Parathyroid adenoma (tissue), 2 donors: Measurements from ENCODE around the gene CELA1.

Source experiments
- H2AFZ ChIP-seq: fragments of 300-600 bp; sonication (generic); one replicate; pipeline ENCODE4 v1.7.0; 2017; ENCODE audit warnings: antibody characterized with exemption, mild to moderate bottlenecking
- H3K27ac ChIP-seq: fragments of 300-600 bp; sonication (generic); one replicate; pipeline ENCODE4 v1.7.0; 2017
- H3K27me3 ChIP-seq: fragments of 300-600 bp; sonication (generic); one replicate; pipeline ENCODE4 v1.7.0; 2017; ENCODE audit warnings: low read length; ENCODE audit not compliant: control insufficient read depth, insufficient read depth
- H3K36me3 ChIP-seq: fragments of 300-600 bp; sonication (generic); one replicate; pipeline ENCODE4 v1.7.0; 2017; ENCODE audit warnings: low read length; ENCODE audit not compliant: control insufficient read depth, insufficient read depth
- H3K4me1 ChIP-seq: fragments of 300-600 bp; sonication (generic); one replicate; pipeline ENCODE4 v1.7.0; 2017; ENCODE audit warnings: control low read depth
- H3K4me2 ChIP-seq: fragments of 300-600 bp; sonication (generic); one replicate; pipeline ENCODE4 v1.7.0; 2017; ENCODE audit warnings: low read length
- H3K4me3 ChIP-seq: fragments of 300-600 bp; sonication (generic); one replicate; pipeline ENCODE4 v1.7.0; 2017; ENCODE audit warnings: low read depth, low read length
- H3K79me2 ChIP-seq: fragments of 300-600 bp; sonication (generic); one replicate; pipeline ENCODE4 v1.7.0; 2017; ENCODE audit warnings: control low read depth
- H3K9ac ChIP-seq: fragments of 300-600 bp; sonication (generic); one replicate; pipeline ENCODE4 v1.7.0; 2017; ENCODE audit warnings: mild to moderate bottlenecking
- H3K9me3 ChIP-seq: fragments of 300-600 bp; sonication (generic); one replicate; pipeline ENCODE4 v1.7.0; 2017; ENCODE audit warnings: low read length; ENCODE audit not compliant: control insufficient read depth
- CTCF ChIP-seq: fragments of 300-600 bp; sonication (generic); IDR thresholded peaks from one replicate; pipeline ENCODE4 v1.7.0; 2017; ENCODE audit warnings: antibody characterized with exemption, mild to moderate bottlenecking
- donor health status: primary hyperparathyroidism.

The CELA1 gene

GRCh38 chr12:51388846-51389245 lies 42.4 kb upstream of the CELA1 start:
- no peaks in the 10 kb centered on the region for H3K9me3 ChIP-seq
- H3K79me2 ChIP-seq, result no peaks in the 10 kb centered on the region
- no peak for TF ChIP-seq CTCF
- H3K36me3 ChIP-seq, result no peaks in the 10 kb centered on the region
- H3K4me3 ChIP-seq, result no peak overlapping the region
- H3K4me2 ChIP-seq, result no peak overlapping the region
- H3K27ac ChIP-seq, result peak overlapping the region; percentile 39
- no peaks in the 10 kb centered on the region for H3K27me3 ChIP-seq
- peak overlapping the region; percentile 61 for H2AFZ ChIP-seq
- no peak overlapping the region for H3K9ac ChIP-seq
- H3K4me1 ChIP-seq, result peaks cover 17% of the 10 kb centered on the region

- no peak overlapping the region for H3K9ac ChIP-seq
- H2AFZ ChIP-seq, result peak overlapping the region; percentile 61
- peak overlapping the region; percentile 39 for H3K27ac ChIP-seq
- H3K4me2 ChIP-seq, result no peak overlapping the region
- peaks cover 23% of the 10 kb centered on the region for H3K4me1 ChIP-seq
- H3K36me3 ChIP-seq, result no peaks in the 10 kb centered on the region
- H3K9me3 ChIP-seq, result no peaks in the 10 kb centered on the region
- no peak for TF ChIP-seq CTCF
- H3K4me3 ChIP-seq, result no peak overlapping the region
- H3K27me3 ChIP-seq, result no peaks in the 10 kb centered on the region
- H3K79me2 ChIP-seq, result no peaks in the 10 kb centered on the region
Observed at GRCh38 chr12:51388069-51388799, 41.8 kb upstream of the CELA1 start.

GRCh38 chr12:51386351-51386750 lies 39.9 kb upstream of the CELA1 start:
- Histone ChIP-seq H3K9ac (no peak overlapping the region), H3K36me3 (no peaks in the 10 kb centered on the region), H3K27me3 (no peaks in the 10 kb centered on the region), H3K4me2 (no peak overlapping the region), H3K27ac (no peak overlapping the region), H3K4me3 (no peak overlapping the region), H3K79me2 (no peaks in the 10 kb centered on the region), H3K9me3 (no peaks in the 10 kb centered on the region), H3K4me1 (peaks cover 23% of the 10 kb centered on the region), H2AFZ (no peak overlapping the region)
- no peak for TF ChIP-seq CTCF

GRCh38 chr12:51383269-51383905 lies 36.9 kb upstream of the CELA1 start:
- Histone ChIP-seq H3K27ac (peak overlapping the region; percentile 33), H2AFZ (peak overlapping the region; percentile 40), H3K27me3 (no peaks in the 10 kb centered on the region), H3K4me3 (no peak overlapping the region), H3K9me3 (no peaks in the 10 kb centered on the region), H3K4me2 (no peak overlapping the region), H3K36me3 (no peaks in the 10 kb centered on the region), H3K4me1 (peaks cover 16% of the 10 kb centered on the region), H3K9ac (no peak overlapping the region), H3K79me2 (no peaks in the 10 kb centered on the region)
- TF ChIP-seq CTCF, result no peak
